HEK293 (cell line): ENCODE measurements around the gene KSR1.

Experiments
- CTCF ChIA-PET: fragments of 350-600 bp; formaldehyde crosslinking; extraction: SDS; loops from one replicate; lab custom pipeline; 2021; ENCODE audit warnings: antibody characterized with exemption; lab: Yijun Ruan, JAX
- POLR2A ChIA-PET: fragments of 300-600 bp; formaldehyde crosslinking; extraction: SDS; loops from one replicate; lab custom pipeline; 2020; ENCODE audit warnings: antibody characterized with exemption, inconsistent platforms; lab: Yijun Ruan, JAX
- H3K27ac ChIP-seq: fragments of 200-500 bp; sonication (Bioruptor generic); 2 replicates; pipeline ENCODE4 v1.5.1; 2014; ENCODE audit warnings: low read depth, low read length, control low read depth, inconsistent platforms; ENCODE audit errors: extremely low read depth
- H3K36me3 ChIP-seq, 2 experiments: fragments of 200-500 bp in 1 of 2; sonication (Bioruptor generic) in 1 of 2; 1 replicate in 1 of 2; 2 replicates in 1 of 2; pipeline ENCODE4 v1.5.1; 2014 to 2017; ENCODE audit warnings: inconsistent platforms in 2 of 2, low read length in 2 of 2; ENCODE audit not compliant: control insufficient read depth in 2 of 2, insufficient read depth in 1 of 2
- H3K4me1 ChIP-seq: fragments of 200-500 bp; sonication (Bioruptor generic); 2 replicates; pipeline ENCODE4 v1.5.1; 2014; ENCODE audit warnings: mild to moderate bottlenecking, low read length, inconsistent platforms; ENCODE audit not compliant: control insufficient read depth, insufficient read depth
- H3K4me3 ChIP-seq: 2 replicates; pipeline ENCODE4 v1.5.1; 2011; ENCODE audit warnings: low read depth, mild to moderate bottlenecking, control low read depth, low read length, moderate library complexity
- H3K9me3 ChIP-seq: fragments of 200-500 bp; sonication (Bioruptor generic); 2 replicates; pipeline ENCODE4 v1.5.1; 2014; ENCODE audit warnings: low read depth, low read length, inconsistent platforms; ENCODE audit not compliant: control insufficient read depth, insufficient read depth
- GLI4 ChIP-seq: fragments of 450-650 bp; formaldehyde crosslinking; IDR thresholded peaks from 2 replicates; pipeline ENCODE4 v1.5.1; 2016; ENCODE audit warnings: missing biosample characterization, missing genetic modification characterization
- MEIS1 ChIP-seq: sonication (generic); formaldehyde crosslinking; IDR thresholded peaks from 2 replicates; pipeline ENCODE4 v1.8.1; 2022; ENCODE audit warnings: missing genetic modification reagents, mild to moderate bottlenecking, borderline replicate concordance
- MZF1 ChIP-seq: fragments of 450-650 bp; formaldehyde crosslinking; IDR thresholded peaks from 2 replicates; pipeline ENCODE4 v1.5.1; 2017; ENCODE audit warnings: missing biosample characterization, missing genetic modification characterization, borderline replicate concordance
- OVOL3 ChIP-seq: fragments of 450-650 bp; formaldehyde crosslinking; IDR thresholded peaks from 2 replicates; pipeline ENCODE4 v1.5.1; 2016; ENCODE audit warnings: missing biosample characterization, missing genetic modification characterization
- TRIM28 ChIP-seq: IDR thresholded peaks from 2 replicates; pipeline ENCODE4 v1.6.1; 2011; ENCODE audit warnings: low read length, control low read depth, borderline replicate concordance
- WT1 ChIP-seq: fragments of 450-650 bp; formaldehyde crosslinking; IDR thresholded peaks from 2 replicates; pipeline ENCODE4 v1.5.1; 2016; ENCODE audit warnings: missing biosample characterization, missing genetic modification characterization
- YY1 ChIP-seq: fragments of 450-650 bp; formaldehyde crosslinking; IDR thresholded peaks from 2 replicates; pipeline ENCODE4 v1.5.1; 2018; ENCODE audit warnings: missing biosample characterization, missing genetic modification characterization
- ZBTB17 ChIP-seq: fragments of 450-650 bp; formaldehyde crosslinking; IDR thresholded peaks from 2 replicates; pipeline ENCODE4 v1.5.1; 2016; ENCODE audit warnings: missing biosample characterization, missing genetic modification characterization
- ZNF121 ChIP-seq: fragments of 450-650 bp; formaldehyde crosslinking; IDR thresholded peaks from 2 replicates; pipeline ENCODE4 v1.5.1; 2016; ENCODE audit warnings: missing biosample characterization, missing genetic modification characterization
- ZNF214 ChIP-seq: fragments of 450-650 bp; formaldehyde crosslinking; IDR thresholded peaks from 2 replicates; pipeline ENCODE4 v1.5.1; 2017; ENCODE audit warnings: missing biosample characterization, mild to moderate bottlenecking, missing genetic modification characterization, borderline replicate concordance
- ZNF223 ChIP-seq: fragments of 450-650 bp; formaldehyde crosslinking; IDR thresholded peaks from 2 replicates; pipeline ENCODE4 v1.5.1; 2016; ENCODE audit warnings: missing biosample characterization, missing genetic modification characterization
- ZNF24 ChIP-seq: fragments of 450-650 bp; formaldehyde crosslinking; IDR thresholded peaks from 2 replicates; pipeline ENCODE4 v1.5.1; 2016; ENCODE audit warnings: missing biosample characterization, missing genetic modification characterization
- ZNF266 ChIP-seq: fragments of 450-650 bp; formaldehyde crosslinking; IDR thresholded peaks from 2 replicates; pipeline ENCODE4 v1.5.1; 2016; ENCODE audit warnings: missing biosample characterization, missing genetic modification characterization, low read depth
- ZNF37A ChIP-seq: fragments of 450-650 bp; IDR thresholded peaks from 2 replicates; pipeline ENCODE4 v1.5.1; 2018; ENCODE audit warnings: missing biosample characterization, missing genetic modification characterization
- ZNF391 ChIP-seq: fragments of 450-650 bp; formaldehyde crosslinking; IDR thresholded peaks from 2 replicates; pipeline ENCODE4 v1.5.1; 2016; ENCODE audit warnings: low read depth, missing biosample characterization, missing genetic modification characterization, borderline replicate concordance
- ZNF433 ChIP-seq: fragments of 450-650 bp; formaldehyde crosslinking; IDR thresholded peaks from 2 replicates; pipeline ENCODE4 v1.5.1; 2016; ENCODE audit warnings: missing biosample characterization, missing genetic modification characterization, low read depth
- ZNF548 ChIP-seq: fragments of 450-650 bp; formaldehyde crosslinking; IDR thresholded peaks from 2 replicates; pipeline ENCODE4 v1.5.1; 2016; ENCODE audit warnings: missing biosample characterization, missing genetic modification characterization
- ZNF549 ChIP-seq: fragments of 450-650 bp; IDR thresholded peaks from 2 replicates; pipeline ENCODE4 v1.5.1; 2018; ENCODE audit warnings: missing biosample characterization, missing genetic modification characterization, mild to moderate bottlenecking, inconsistent platforms, moderate library complexity
- ZNF561 ChIP-seq: fragments of 450-650 bp; IDR thresholded peaks from 2 replicates; pipeline ENCODE4 v1.5.1; 2018; ENCODE audit warnings: missing biosample characterization, missing genetic modification characterization, borderline replicate concordance
- ZNF624 ChIP-seq: fragments of 450-650 bp; formaldehyde crosslinking; IDR thresholded peaks from 2 replicates; pipeline ENCODE4 v1.5.1; 2017; ENCODE audit warnings: missing biosample characterization, missing genetic modification characterization
- ZNF677 ChIP-seq: fragments of 450-650 bp; IDR thresholded peaks from 2 replicates; pipeline ENCODE4 v1.5.0; 2018; ENCODE audit warnings: missing biosample characterization, mild to moderate bottlenecking, missing genetic modification characterization, moderate library complexity
- ZNF768 ChIP-seq: fragments of 450-650 bp; formaldehyde crosslinking; IDR thresholded peaks from 2 replicates; pipeline ENCODE4 v1.5.1; 2018; ENCODE audit warnings: missing biosample characterization, mild to moderate bottlenecking, missing genetic modification characterization
- ZNF777 ChIP-seq: fragments of 450-650 bp; formaldehyde crosslinking; IDR thresholded peaks from 2 replicates; pipeline ENCODE4 v1.5.1; 2017; ENCODE audit warnings: missing biosample characterization, missing genetic modification characterization, borderline replicate concordance
- ZNF785 ChIP-seq: fragments of 450-650 bp; formaldehyde crosslinking; IDR thresholded peaks from 2 replicates; pipeline ENCODE4 v1.5.1; 2016; ENCODE audit warnings: missing biosample characterization, missing genetic modification characterization
- ZSCAN23 ChIP-seq: fragments of 450-650 bp; formaldehyde crosslinking; IDR thresholded peaks from 2 replicates; pipeline ENCODE4 v1.5.1; 2016; ENCODE audit warnings: missing biosample characterization, missing genetic modification characterization
- TF ChIP-seq, protein P1 (sequence below): fragments of 450-650 bp; formaldehyde crosslinking; IDR thresholded peaks from 2 replicates; pipeline ENCODE4 v1.5.1; 2016; ENCODE audit warnings: missing biosample characterization, missing genetic modification characterization
- TF ChIP-seq, protein P2 (sequence below): fragments of 450-650 bp; formaldehyde crosslinking; IDR thresholded peaks from 2 replicates; pipeline ENCODE4 v1.5.1; 2016; ENCODE audit warnings: missing biosample characterization, missing genetic modification characterization
- TF ChIP-seq, protein P3 (sequence below): fragments of 450-650 bp; formaldehyde crosslinking; IDR thresholded peaks from 2 replicates; pipeline ENCODE4; 2016; ENCODE audit warnings: missing biosample characterization, missing genetic modification characterization
- TF ChIP-seq, protein P4 (sequence below): fragments of 450-650 bp; formaldehyde crosslinking; IDR thresholded peaks from 2 replicates; pipeline ENCODE4 v1.5.1; 2017; ENCODE audit warnings: missing biosample characterization, missing genetic modification characterization
- TF ChIP-seq, protein P5 (sequence below): fragments of 450-650 bp; formaldehyde crosslinking; IDR thresholded peaks from 2 replicates; pipeline ENCODE4 v1.5.1; 2016; ENCODE audit warnings: missing biosample characterization, missing genetic modification characterization

KSR1 gene

DNA sequence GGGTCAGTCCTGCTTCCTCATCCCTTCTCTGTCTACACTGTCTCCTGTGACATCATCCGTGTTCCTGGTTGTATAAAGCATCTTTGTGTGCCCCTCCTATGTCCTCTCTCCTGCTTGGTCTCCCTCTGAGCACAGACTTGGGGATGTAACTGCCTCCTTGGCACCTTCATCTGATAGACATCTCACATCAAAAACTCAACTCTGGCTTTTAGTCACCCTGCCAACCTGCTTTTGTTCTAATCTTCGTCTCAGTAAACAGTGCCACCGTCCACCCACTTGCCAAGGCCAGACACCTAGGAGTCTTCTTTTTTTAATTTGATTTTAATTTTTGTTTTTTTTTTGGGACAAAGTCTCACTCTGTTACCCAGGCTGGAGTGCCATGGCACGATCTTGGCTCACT lies 16.9 kb upstream of the KSR1 start:
- no peak overlapping the region for H3K4me3 ChIP-seq
- ChIA-PET POLR2A (no interaction called here), CTCF (interaction anchor here (1.0 kb wide), 1 partner anchor 35 kb away, joined by 4 read pairs; no protein-coding TSS in a partner anchor)
- H3K36me3 ChIP-seq, result no peaks in the 10 kb centered on the region
- H3K9me3 ChIP-seq, result no peaks in the 10 kb centered on the region
- TF ChIP-seq, protein P1, sequence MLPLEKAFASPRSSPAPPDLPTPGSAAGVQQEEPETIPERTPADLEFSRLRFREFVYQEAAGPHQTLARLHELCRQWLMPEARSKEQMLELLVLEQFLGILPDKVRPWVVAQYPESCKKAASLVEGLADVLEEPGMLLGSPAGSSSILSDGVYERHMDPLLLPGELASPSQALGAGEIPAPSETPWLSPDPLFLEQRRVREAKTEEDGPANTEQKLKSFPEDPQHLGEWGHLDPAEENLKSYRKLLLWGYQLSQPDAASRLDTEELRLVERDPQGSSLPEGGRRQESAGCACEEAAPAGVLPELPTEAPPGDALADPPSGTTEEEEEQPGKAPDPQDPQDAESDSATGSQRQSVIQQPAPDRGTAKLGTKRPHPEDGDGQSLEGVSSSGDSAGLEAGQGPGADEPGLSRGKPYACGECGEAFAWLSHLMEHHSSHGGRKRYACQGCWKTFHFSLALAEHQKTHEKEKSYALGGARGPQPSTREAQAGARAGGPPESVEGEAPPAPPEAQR (tag by site-specific recombination), result no peak
- TF ChIP-seq, protein P2, sequence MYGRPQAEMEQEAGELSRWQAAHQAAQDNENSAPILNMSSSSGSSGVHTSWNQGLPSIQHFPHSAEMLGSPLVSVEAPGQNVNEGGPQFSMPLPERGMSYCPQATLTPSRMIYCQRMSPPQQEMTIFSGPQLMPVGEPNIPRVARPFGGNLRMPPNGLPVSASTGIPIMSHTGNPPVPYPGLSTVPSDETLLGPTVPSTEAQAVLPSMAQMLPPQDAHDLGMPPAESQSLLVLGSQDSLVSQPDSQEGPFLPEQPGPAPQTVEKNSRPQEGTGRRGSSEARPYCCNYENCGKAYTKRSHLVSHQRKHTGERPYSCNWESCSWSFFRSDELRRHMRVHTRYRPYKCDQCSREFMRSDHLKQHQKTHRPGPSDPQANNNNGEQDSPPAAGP (tag by site-specific recombination), result no peak
- no peak for TF ChIP-seq MEIS1 (CRISPR knock-in tag)
- no peak for TF ChIP-seq ZNF768 (tag by site-specific recombination)
- TF ChIP-seq MZF1 (tag by site-specific recombination), result no peak
- TF ChIP-seq, protein P3, sequence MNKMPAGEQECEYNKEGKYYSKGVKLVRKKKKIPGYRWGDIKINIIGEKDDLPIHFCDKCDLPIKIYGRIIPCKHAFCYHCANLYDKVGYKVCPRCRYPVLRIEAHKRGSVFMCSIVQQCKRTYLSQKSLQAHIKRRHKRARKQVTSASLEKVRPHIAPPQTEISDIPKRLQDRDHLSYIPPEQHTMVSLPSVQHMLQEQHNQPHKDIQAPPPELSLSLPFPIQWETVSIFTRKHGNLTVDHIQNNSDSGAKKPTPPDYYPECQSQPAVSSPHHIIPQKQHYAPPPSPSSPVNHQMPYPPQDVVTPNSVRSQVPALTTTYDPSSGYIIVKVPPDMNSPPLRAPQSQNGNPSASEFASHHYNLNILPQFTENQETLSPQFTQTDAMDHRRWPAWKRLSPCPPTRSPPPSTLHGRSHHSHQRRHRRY, result no peak
- TF ChIP-seq TRIM28, result no peak
- TF ChIP-seq ZNF677 (tag by site-specific recombination), result no peak
- no peak for TF ChIP-seq ZNF549 (tag by site-specific recombination)
- no peak for TF ChIP-seq ZNF777 (tag by site-specific recombination)
- TF ChIP-seq, all 188 proteins: peak for 0
- Histone ChIP-seq H3K4me1 (no peaks in the 10 kb centered on the region), H3K27ac (no peak overlapping the region)

DNA sequence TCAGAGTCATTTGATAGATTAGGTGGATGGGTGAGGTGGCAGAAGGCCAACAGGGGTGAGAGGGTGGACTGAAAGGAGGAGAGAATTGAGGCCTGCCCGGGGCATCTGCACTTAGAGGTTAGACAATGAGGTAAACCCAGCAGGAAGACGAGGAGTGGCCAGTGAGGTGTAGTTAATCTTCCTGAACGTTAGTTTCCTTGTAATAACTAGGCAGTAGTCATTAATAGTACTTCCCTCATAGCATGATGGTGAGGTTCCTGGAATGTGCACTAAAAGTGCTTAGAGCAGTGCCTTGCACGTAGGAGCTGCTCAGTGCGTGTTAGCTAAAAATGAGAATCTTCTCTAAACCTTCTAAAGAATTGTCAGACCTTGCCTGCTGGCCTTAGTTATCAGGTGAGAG lies 13.5 kb upstream of the KSR1 start:
- H3K36me3 ChIP-seq, result no peaks in the 10 kb centered on the region
- ChIA-PET POLR2A (interaction anchor here (0.8 kb wide), 1 partner anchor 20 kb away, joined by 3 read pairs; no protein-coding TSS in a partner anchor), CTCF (interaction anchor here (0.6 to 2.6 kb wide), 8 partner anchors 11 to 160 kb away, joined by 3 to 11 read pairs (median 3); partner anchors contain the start of gene KSR1)
- TF ChIP-seq ZNF785 (no peak), OVOL3 (tag by site-specific recombination) (no peak), GLI4 (tag by site-specific recombination) (no peak), ZNF214 (tag by site-specific recombination) (no peak), ZNF561 (tag by site-specific recombination) (no peak), ZNF223 (no peak), ZNF548 (tag by site-specific recombination) (no peak), ZNF37A (tag by site-specific recombination) (no peak), ZNF266 (no peak), ZNF121 (no peak), ZNF24 (no peak), ZSCAN23 (no peak), ZBTB17 (tag by site-specific recombination) (no peak), WT1 (tag by site-specific recombination) (no peak), YY1 (tag by site-specific recombination) (no peak), ZNF624 (tag by site-specific recombination) (no peak), ZNF391 (tag by site-specific recombination) (no peak), ZNF433 (tag by site-specific recombination) (no peak)
- TF ChIP-seq, protein P4, sequence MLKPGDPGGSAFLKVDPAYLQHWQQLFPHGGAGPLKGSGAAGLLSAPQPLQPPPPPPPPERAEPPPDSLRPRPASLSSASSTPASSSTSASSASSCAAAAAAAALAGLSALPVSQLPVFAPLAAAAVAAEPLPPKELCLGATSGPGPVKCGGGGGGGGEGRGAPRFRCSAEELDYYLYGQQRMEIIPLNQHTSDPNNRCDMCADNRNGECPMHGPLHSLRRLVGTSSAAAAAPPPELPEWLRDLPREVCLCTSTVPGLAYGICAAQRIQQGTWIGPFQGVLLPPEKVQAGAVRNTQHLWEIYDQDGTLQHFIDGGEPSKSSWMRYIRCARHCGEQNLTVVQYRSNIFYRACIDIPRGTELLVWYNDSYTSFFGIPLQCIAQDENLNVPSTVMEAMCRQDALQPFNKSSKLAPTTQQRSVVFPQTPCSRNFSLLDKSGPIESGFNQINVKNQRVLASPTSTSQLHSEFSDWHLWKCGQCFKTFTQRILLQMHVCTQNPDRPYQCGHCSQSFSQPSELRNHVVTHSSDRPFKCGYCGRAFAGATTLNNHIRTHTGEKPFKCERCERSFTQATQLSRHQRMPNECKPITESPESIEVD, result no peak
- TF ChIP-seq, protein P5, sequence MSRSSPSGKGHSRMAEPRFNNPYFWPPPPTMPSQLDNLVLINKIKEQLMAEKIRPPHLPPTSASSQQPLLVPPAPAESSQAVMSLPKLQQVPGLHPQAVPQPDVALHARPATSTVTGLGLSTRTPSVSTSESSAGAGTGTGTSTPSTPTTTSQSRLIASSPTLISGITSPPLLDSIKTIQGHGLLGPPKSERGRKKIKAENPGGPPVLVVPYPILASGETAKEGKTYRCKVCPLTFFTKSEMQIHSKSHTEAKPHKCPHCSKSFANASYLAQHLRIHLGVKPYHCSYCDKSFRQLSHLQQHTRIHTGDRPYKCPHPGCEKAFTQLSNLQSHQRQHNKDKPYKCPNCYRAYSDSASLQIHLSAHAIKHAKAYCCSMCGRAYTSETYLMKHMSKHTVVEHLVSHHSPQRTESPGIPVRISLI (tag by site-specific recombination), result no peak
- H3K4me1 ChIP-seq, result peaks cover 8% of the 10 kb centered on the region
- H3K4me3 ChIP-seq, result no peak overlapping the region
- H3K27ac ChIP-seq, result no peak overlapping the region
- H3K9me3 ChIP-seq, result no peaks in the 10 kb centered on the region
